BE2C (cell line): Measurements from ENCODE around the gene ZDHHC14.

ENCODE experiments used
- DNase-seq: peaks from one replicate; pipeline ENCODE4 v3.0.0-alpha.2; 2020
- H3K27me3 ChIP-seq: fragments of 250-450 bp; sonication (Bioruptor Pico); 2 replicates; pipeline ENCODE4 v1.5.1; 2020; ENCODE audit warnings: mild to moderate bottlenecking
- H3K36me3 ChIP-seq: fragments of 250-450 bp; sonication (Bioruptor Pico); 2 replicates; pipeline ENCODE4 v1.5.1; 2020; ENCODE audit warnings: mild to moderate bottlenecking
- H3K4me1 ChIP-seq: fragments of 250-450 bp; sonication (Bioruptor Pico); 2 replicates; pipeline ENCODE4 v1.5.1; 2020
- H3K4me3 ChIP-seq: 2 replicates; pipeline ENCODE4 v1.5.1; 2011; ENCODE audit warnings: low read depth, low read length
- H3K9me3 ChIP-seq: fragments of 250-450 bp; sonication (Bioruptor Pico); 2 replicates; pipeline ENCODE4 v1.5.1; 2020
- CTCF ChIP-seq: IDR thresholded peaks from 2 replicates; pipeline ENCODE4 v1.5.1; 2012; ENCODE audit warnings: mild to moderate bottlenecking, low read depth, low read length

The ZDHHC14 gene

GRCh38 chr6:157525918-157526425 lies 145.0 kb downstream of the ZDHHC14 start:
- H3K36me3 ChIP-seq = no peaks in the 10 kb centered on the region
- H3K4me3 ChIP-seq = no peak overlapping the region
- no peak for DNase-seq
- H3K4me1 ChIP-seq = no peaks in the 10 kb centered on the region
- TF ChIP-seq CTCF = no peak
- no peaks in the 10 kb centered on the region for H3K9me3 ChIP-seq
- H3K27me3 ChIP-seq = no peaks in the 10 kb centered on the region

GRCh38 chr6:157527471-157527907 lies 146.5 kb downstream of the ZDHHC14 start:
- H3K36me3 ChIP-seq = no peaks in the 10 kb centered on the region
- no peak for TF ChIP-seq CTCF
- no peak for DNase-seq

GRCh38 chr6:157528931-157529653 lies 148.1 kb downstream of the ZDHHC14 start:
- H3K4me1 ChIP-seq = peaks cover 3% of the 10 kb centered on the region; the same call in 1 of the 2 replicates
- no peak overlapping the region for H3K4me3 ChIP-seq
- H3K9me3 ChIP-seq = no peaks in the 10 kb centered on the region
- no peak for TF ChIP-seq CTCF
- no peaks in the 10 kb centered on the region for H3K36me3 ChIP-seq
- no peak for DNase-seq
- no peaks in the 10 kb centered on the region for H3K27me3 ChIP-seq

More at GRCh38 chr6:157527471-157527907, 146.5 kb downstream of the ZDHHC14 start:
- Histone ChIP-seq H3K27me3 (no peaks in the 10 kb centered on the region), H3K4me3 (no peak overlapping the region), H3K9me3 (no peaks in the 10 kb centered on the region), H3K4me1 (no peaks in the 10 kb centered on the region)

GRCh38 chr6:157529654-157530039 lies 148.7 kb downstream of the ZDHHC14 start:
- H3K9me3 ChIP-seq = no peaks in the 10 kb centered on the region
- H3K27me3 ChIP-seq = no peaks in the 10 kb centered on the region
- H3K4me3 ChIP-seq = no peak overlapping the region
- no peak for TF ChIP-seq CTCF
- H3K4me1 ChIP-seq = peaks cover 3% of the 10 kb centered on the region; the same call in 1 of the 2 replicates
- no peaks in the 10 kb centered on the region for H3K36me3 ChIP-seq
- DNase-seq = no peak

GRCh38 chr6:157530126-157530525 lies 149.1 kb downstream of the ZDHHC14 start:
- no peak overlapping the region for H3K4me3 ChIP-seq
- no peak for TF ChIP-seq CTCF
- DNase-seq = no peak
- H3K36me3 ChIP-seq = no peaks in the 10 kb centered on the region
- H3K9me3 ChIP-seq = no peaks in the 10 kb centered on the region
- H3K4me1 ChIP-seq = peaks cover 3% of the 10 kb centered on the region; the same call in 1 of the 2 replicates
- no peaks in the 10 kb centered on the region for H3K27me3 ChIP-seq

GRCh38 chr6:157530724-157531168 lies 149.8 kb downstream of the ZDHHC14 start:
- Histone ChIP-seq H3K27me3 (no peaks in the 10 kb centered on the region), H3K9me3 (no peaks in the 10 kb centered on the region), H3K4me1 (peaks cover 7% of the 10 kb centered on the region), H3K4me3 (no peak overlapping the region), H3K36me3 (no peaks in the 10 kb centered on the region)
- DNase-seq = no peak
- TF ChIP-seq CTCF = no peak
